Endothelial cell (in vitro differentiated cells): ENCODE results near the gene EFCAB14. TPM values are rescaled to one million over a fixed set of nuclear protein-coding genes. Genes with fewer than 3 reads are reported as not detected.
A peak's percentile ranks its signal among the peaks of the same experiment; 100 is the strongest.

Source experiments
- DNase-seq: peaks from one replicate; pipeline ENCODE4 v3.0.0; 2021; ENCODE audit warnings: low spot score
- H3K27ac Mint-ChIP-seq: one replicate; pipeline ENCODE4 v1.8.0; 2021; ENCODE audit warnings: mixed read lengths, inconsistent platforms; ENCODE audit not compliant: unreplicated experiment
- H3K27me3 Mint-ChIP-seq: one replicate; pipeline ENCODE4 v1.8.0; 2021; ENCODE audit warnings: mild to moderate bottlenecking, moderate library complexity, mixed read lengths, inconsistent platforms; ENCODE audit not compliant: unreplicated experiment
- H3K36me3 Mint-ChIP-seq: one replicate; pipeline ENCODE4 v1.8.0; 2021; ENCODE audit warnings: mild to moderate bottlenecking, low read depth, mixed read lengths, inconsistent platforms; ENCODE audit not compliant: unreplicated experiment
- H3K4me1 Mint-ChIP-seq: one replicate; pipeline ENCODE4 v1.8.0; 2021; ENCODE audit warnings: mild to moderate bottlenecking, mixed read lengths, inconsistent platforms; ENCODE audit not compliant: unreplicated experiment
- H3K4me3 Mint-ChIP-seq: one replicate; pipeline ENCODE4 v1.8.0; 2021; ENCODE audit warnings: mild to moderate bottlenecking, mixed read lengths, inconsistent platforms; ENCODE audit not compliant: unreplicated experiment
- H3K9me3 Mint-ChIP-seq: one replicate; pipeline ENCODE4 v1.8.0; 2021; ENCODE audit warnings: mixed read lengths, inconsistent platforms; ENCODE audit not compliant: unreplicated experiment
- CTCF ChIP-seq: fragments of 200-600 bp; sonication (generic); IDR thresholded peaks from one replicate; pipeline ENCODE4 v1.5.0; 2021; ENCODE audit warnings: antibody characterized with exemption; ENCODE audit not compliant: unreplicated experiment
- total RNA-seq: library from RNA; stranded (reverse); fragmentation: NEBNext Ultra II Directional; extraction: Animal tissue kit (Norgen Biotek cat#: 25700); gene quantifications from one replicate; pipeline ENCODE4 v1.2.1, GENCODE V29; 2021; ENCODE audit not compliant: unreplicated experiment

EFCAB14 gene
- total RNA-seq, 1 donor from 2014 or later, result 325 TPM

DNA sequence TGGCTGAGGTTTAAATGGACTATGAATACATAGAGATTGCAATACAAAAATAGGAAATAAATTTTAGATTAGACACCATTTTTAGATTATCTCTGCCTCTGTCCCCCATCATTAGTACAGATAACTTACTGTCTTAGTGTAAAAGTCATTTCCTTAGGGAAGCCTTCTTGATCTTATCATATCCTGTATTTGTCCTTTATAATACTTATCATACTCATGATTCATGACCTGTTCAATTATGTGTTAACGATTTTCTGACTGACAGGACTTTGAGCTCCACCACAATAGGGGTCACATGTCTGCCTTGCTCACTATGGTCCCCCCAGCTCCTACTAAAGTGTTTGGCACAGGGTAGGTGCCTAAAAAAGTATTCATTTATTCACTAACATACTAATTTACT, 32.7 kb downstream of the EFCAB14 start:
- peaks cover 37% of the 10 kb centered on the region for H3K4me1 Mint-ChIP-seq
- H3K27me3 Mint-ChIP-seq, result no peaks in the 10 kb centered on the region
- TF ChIP-seq CTCF, result no peak
- DNase-seq, result no peak
- H3K9me3 Mint-ChIP-seq, result no peaks in the 10 kb centered on the region
- H3K4me3 Mint-ChIP-seq, result no peak overlapping the region
- H3K36me3 Mint-ChIP-seq, result peaks cover 75% of the 10 kb centered on the region
- no peak overlapping the region for H3K27ac Mint-ChIP-seq

GRCh38 chr1:46684670-46685069, 34.2 kb downstream of the EFCAB14 start:
- no peaks in the 10 kb centered on the region for H3K9me3 Mint-ChIP-seq
- H3K4me1 Mint-ChIP-seq, result peaks cover 32% of the 10 kb centered on the region
- H3K27me3 Mint-ChIP-seq, result no peaks in the 10 kb centered on the region
- no peak for TF ChIP-seq CTCF
- peaks cover 76% of the 10 kb centered on the region for H3K36me3 Mint-ChIP-seq
- no peak overlapping the region for H3K4me3 Mint-ChIP-seq
- no peak for DNase-seq
- no peak overlapping the region for H3K27ac Mint-ChIP-seq

DNA sequence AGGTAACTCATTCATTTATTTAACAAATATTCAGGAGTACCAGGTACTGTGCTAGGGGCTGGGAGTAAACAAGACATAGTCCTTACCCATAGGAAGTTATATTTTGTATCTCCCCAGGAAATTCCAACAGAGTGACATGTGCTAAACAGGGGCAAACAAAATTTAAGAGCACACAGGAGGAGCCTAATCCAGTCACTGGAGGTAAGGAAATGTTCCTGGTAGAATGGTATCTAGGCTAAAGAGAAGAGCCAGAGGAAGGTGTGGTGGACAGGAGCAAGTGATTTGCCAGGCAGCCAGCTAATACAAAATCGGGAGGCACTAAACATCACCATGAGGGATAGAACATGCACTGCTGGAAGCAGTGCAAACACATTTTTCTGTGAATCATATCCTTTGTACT, 36.9 kb downstream of the EFCAB14 start:
- DNase-seq, result no peak
- Mint-ChIP-seq H3K4me1 (peaks cover 30% of the 10 kb centered on the region), H3K9me3 (no peaks in the 10 kb centered on the region), H3K36me3 (peaks cover 73% of the 10 kb centered on the region), H3K4me3 (peak overlapping the region; percentile 3), H3K27me3 (no peaks in the 10 kb centered on the region), H3K27ac (peak overlapping the region; percentile 62)
- TF ChIP-seq CTCF, result no peak

GRCh38 chr1:46681333-46682034, 37.4 kb downstream of the EFCAB14 start:
- peak overlapping the region; percentile 62 for H3K27ac Mint-ChIP-seq
- no peak for TF ChIP-seq CTCF
- H3K4me3 Mint-ChIP-seq, result peak overlapping the region; percentile 42
- DNase-seq, result no peak
- peaks cover 24% of the 10 kb centered on the region for H3K4me1 Mint-ChIP-seq
- H3K9me3 Mint-ChIP-seq, result no peaks in the 10 kb centered on the region
- H3K36me3 Mint-ChIP-seq, result peaks cover 73% of the 10 kb centered on the region
- H3K27me3 Mint-ChIP-seq, result no peaks in the 10 kb centered on the region

DNA sequence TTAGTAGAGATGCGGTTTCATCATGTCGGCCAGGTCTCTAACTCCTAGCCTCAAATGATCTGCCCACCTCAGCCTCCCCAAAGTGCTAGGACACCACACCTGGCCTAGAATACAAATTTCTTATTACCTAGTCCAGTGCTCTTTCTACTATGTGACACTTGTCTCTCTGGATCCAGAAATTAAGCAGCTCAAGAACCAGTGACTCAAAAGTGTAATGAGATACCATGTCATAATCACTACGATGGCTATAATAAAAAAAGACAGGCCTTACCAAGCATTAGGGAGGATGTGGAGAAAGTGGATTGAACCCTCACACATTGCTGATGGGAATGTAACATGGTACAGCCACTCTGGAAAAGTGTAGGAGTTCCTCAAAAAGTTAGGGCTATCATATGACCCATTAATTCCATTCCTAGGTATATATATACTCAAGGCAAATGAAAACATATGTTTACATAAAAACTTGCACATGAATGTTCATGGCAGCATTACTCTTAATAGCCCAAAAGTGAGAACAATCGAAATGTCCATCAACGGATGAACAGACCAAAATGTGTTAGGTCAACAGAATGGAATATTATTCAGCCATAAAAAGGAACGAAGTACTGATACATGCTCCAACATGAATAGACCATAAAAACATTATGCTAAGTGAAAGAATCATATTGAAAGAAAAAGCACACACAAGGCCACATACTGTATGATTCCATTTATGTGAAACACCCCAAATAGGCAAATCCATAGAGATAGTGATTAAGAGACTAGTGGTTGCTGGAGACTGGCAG, 38.9 kb downstream of the EFCAB14 start:
- no peak for DNase-seq
- peaks cover 22% of the 10 kb centered on the region for H3K4me1 Mint-ChIP-seq
- H3K9me3 Mint-ChIP-seq, result no peaks in the 10 kb centered on the region
- no peak for TF ChIP-seq CTCF
- no peak overlapping the region for H3K27ac Mint-ChIP-seq
- peak overlapping the region; percentile 72 for H3K4me3 Mint-ChIP-seq
- no peaks in the 10 kb centered on the region for H3K27me3 Mint-ChIP-seq
- peaks cover 77% of the 10 kb centered on the region for H3K36me3 Mint-ChIP-seq
